VCaP (cell line): ENCODE results near the gene TSEN54.
"Not testable (repeated sequence)": the region's sequence is repeated elsewhere in the genome, so short reads cannot be mapped to it uniquely, and the experiment has no call there.

Source experiments
- H3K27ac ChIP-seq: fragments of 450-650 bp; 2 replicates; pipeline ENCODE4 v1.5.1; 2017
- CTCF ChIP-seq: fragments of 450-650 bp; conservative IDR thresholded peaks from 2 replicates; pipeline ENCODE4 v1.5.1; 2017; ENCODE audit warnings: mild to moderate bottlenecking, moderate library complexity

The TSEN54 gene

DNA sequence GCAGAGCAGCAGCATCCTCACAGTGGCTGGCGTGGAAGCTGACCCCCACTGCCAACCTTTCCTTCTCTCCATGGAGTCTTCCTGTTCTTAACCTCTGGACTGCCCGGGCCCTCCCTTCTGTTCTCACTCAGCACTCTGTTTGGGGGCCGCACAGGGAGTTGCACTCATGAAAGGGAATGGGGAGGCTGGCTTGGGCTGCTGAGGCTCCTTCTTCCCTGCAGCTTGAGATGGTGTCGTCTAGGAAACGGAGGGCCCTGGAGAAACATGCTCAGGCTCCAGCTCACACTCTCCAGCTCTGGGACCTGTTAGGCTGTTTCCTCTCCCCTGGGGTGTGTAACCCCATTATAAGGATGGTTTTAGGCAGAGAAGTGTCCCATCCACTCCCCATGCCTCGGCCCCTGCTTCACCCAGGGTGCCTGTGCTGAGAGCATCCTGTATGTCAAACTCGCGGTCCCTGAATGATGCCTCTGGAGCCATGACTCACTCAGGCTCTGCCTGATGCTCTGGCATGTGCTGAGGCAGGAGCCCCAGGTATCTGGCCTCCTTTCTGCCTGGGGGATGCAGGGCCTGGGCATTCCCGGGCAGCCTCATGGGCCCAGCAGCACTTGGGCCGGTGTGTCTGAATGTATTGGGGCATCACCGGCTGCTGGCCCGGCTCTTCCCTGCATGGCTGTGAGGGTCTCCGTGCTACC lies 41.0 kb upstream of the TSEN54 start:
- TF ChIP-seq CTCF = no peak
- no peak overlapping the region for H3K27ac ChIP-seq

DNA sequence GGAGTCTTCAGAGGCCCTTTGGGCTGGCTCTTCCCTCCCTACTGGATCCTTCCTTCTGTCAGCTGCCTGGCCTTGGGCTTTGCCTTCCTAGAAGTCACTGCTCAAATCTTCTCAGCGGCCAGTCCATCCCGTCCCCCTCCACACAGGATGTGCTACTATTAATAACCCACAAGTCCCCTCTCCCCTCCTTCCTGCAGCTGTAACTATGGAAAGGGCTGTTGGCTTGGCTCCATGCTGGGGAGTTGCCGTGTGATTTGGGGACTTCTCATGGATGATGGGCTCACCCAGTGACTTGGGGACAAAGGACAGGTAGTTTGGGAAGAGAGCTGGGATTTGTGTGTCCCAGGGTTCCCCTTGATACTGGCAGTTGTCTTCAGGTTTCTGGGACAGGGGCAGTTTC lies 40.5 kb upstream of the TSEN54 start:
- H3K27ac ChIP-seq = no peak overlapping the region
- no peak for TF ChIP-seq CTCF

GRCh38 chr17:75476271-75476671 lies 40.1 kb upstream of the TSEN54 start:
- no peak for TF ChIP-seq CTCF
- no peak overlapping the region for H3K27ac ChIP-seq

DNA sequence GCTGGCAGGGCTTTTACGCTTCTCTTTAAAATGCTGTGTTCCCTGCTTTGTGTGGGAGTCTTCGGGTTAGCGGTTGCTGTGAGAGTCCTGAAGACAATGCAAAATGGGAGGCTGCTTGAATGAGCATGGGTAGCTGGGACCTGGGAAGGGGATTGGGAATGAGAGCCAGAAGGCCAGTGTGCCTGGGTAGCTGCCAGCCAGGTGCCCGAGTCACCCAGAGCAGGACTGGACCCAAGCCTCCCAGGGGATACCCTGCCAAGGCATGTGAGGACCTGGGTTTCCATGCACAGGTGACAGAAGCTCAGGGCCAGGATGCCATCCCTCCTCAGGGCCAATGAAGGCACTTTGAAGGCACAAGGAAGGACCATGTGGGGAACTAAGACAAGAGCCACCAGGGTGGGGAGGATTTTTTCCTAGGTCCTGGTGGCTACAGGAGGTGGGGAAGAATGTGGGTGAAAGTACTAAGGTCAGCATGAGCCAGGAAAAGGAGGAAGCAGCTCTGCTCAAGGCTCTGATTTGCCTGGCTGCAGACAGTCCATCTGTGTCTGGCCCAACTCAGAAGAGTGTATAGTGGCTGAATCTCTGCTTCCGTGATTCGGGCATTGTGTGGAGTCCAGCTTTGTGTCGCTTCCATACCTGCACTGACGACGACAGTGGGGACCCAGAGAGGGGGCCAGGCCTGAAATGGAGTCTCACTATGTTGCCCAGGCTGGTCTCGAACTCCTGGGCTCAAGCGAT lies 39.4 kb upstream of the TSEN54 start:
- TF ChIP-seq CTCF = no peak
- H3K27ac ChIP-seq = no peak overlapping the region

DNA sequence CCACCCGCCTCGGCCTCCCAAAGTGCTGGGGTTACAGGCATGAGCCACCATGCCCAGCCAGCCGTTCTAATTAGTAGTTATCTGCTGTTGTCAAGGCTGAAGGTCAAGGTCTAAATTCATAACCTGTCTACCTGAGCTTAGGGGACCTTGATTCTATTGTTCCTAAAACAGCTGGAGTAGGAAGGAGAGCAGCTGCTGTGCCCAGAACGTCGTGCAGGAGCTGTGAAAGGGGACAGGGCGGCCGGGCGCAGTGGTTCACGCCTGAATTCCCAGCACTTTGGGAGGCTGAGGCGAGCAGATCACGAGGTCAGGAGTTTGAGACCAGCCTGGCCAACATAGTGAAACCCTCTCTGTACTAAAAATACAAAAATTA lies 38.9 kb upstream of the TSEN54 start:
- not testable (repeated sequence) for H3K27ac ChIP-seq

DNA sequence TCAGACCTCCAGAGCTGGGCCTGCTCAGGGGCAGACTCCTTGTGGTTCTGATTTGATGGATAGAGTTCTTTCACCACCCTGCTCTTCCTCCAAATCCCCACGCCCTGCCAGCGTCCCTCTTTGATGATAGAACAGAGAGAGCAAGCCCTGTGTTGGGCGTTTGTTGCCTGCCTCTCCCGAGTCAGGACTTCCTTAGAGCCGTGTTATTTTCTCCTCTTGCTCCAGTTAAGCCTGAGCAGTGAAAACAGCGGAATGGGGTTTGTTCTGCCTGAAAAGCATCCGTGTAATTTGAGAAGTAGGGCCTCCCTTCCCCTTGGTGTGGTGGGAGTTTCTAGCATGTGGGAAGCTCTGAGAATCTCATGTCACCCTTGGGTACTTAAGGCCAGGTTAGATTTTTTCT lies 37.8 kb upstream of the TSEN54 start:
- no peak overlapping the region for H3K27ac ChIP-seq
- TF ChIP-seq CTCF = no peak

GRCh38 chr17:75480281-75480680 lies 36.0 kb upstream of the TSEN54 start:
- TF ChIP-seq CTCF = no peak
- H3K27ac ChIP-seq = no peak overlapping the region
